K562 (cell line): ENCODE results near the gene MAPK8IP1. TPM values are rescaled to one million over a fixed set of nuclear protein-coding genes. Genes with fewer than 3 reads are reported as not detected.

ENCODE experiments used
- BRD4 ChIP-seq: fragments of 200-600 bp; sonication (generic); IDR thresholded peaks from 2 replicates; pipeline ENCODE4 v1.6.1; 2017; ENCODE audit warnings: inconsistent platforms
- CXXC5 ChIP-seq: fragments of 250-450 bp; sonication (Bioruptor Pico); IDR thresholded peaks from 2 replicates; pipeline ENCODE4 v1.8.0; 2022; ENCODE audit warnings: inconsistent platforms, mild to moderate bottlenecking, moderate library complexity
- DPF2 ChIP-seq: fragments of 450-650 bp; IDR thresholded peaks from 2 replicates; pipeline ENCODE4 v1.6.1; 2016
- ETS2 ChIP-seq: IDR thresholded peaks from 2 replicates; pipeline ENCODE4 v1.6.1; 2016; ENCODE audit warnings: borderline replicate concordance, missing genetic modification characterization, mild to moderate bottlenecking, moderate library complexity, missing compliant biosample characterization; ENCODE audit not compliant: poor library complexity, severe bottlenecking
- GTF2F1 ChIP-seq: IDR thresholded peaks from 2 replicates; pipeline ENCODE4 v1.6.1; 2011; ENCODE audit warnings: low read depth, low read length, improper control_type of control experiment
- NFATC3 ChIP-seq: fragments of 450-650 bp; IDR thresholded peaks from 2 replicates; pipeline ENCODE4 v1.6.1; 2017; ENCODE audit warnings: mild to moderate bottlenecking
- NFE2 ChIP-seq: IDR thresholded peaks from 2 replicates; pipeline ENCODE4 v1.6.1; 2014; ENCODE audit warnings: antibody characterized with exemption, low read depth
- PCBP1 ChIP-seq: fragments of 200-400 bp; formaldehyde crosslinking; IDR thresholded peaks from 2 replicates; pipeline ENCODE4 v1.6.1; 2018; ENCODE audit warnings: mild to moderate bottlenecking, low read depth, low read length; ENCODE audit not compliant: poor library complexity, severe bottlenecking
- PHF20 ChIP-seq: fragments of 450-650 bp; IDR thresholded peaks from 2 replicates; pipeline ENCODE4 v1.6.1; 2018; ENCODE audit not compliant: partially characterized antibody
- POLR2A ChIP-seq: fragments of 450-650 bp; conservative IDR thresholded peaks from 2 replicates; pipeline ENCODE4 v1.6.1; 2016
- RBM25 ChIP-seq: fragments of 200-400 bp; formaldehyde crosslinking; IDR thresholded peaks from 2 replicates; pipeline ENCODE4 v1.6.1; 2018; ENCODE audit warnings: low read length, low read depth, moderate library complexity; ENCODE audit not compliant: severe bottlenecking
- STAG1 ChIP-seq: sonication (generic); formaldehyde crosslinking; IDR thresholded peaks from 2 replicates; pipeline ENCODE4 v1.5.0; 2020; ENCODE audit warnings: missing genetic modification reagents, borderline replicate concordance
- TAF7 ChIP-seq: fragments of 450-650 bp; IDR thresholded peaks from 2 replicates; pipeline ENCODE4 v1.6.1; 2016; ENCODE audit warnings: missing genetic modification characterization, missing compliant biosample characterization
- YBX1 ChIP-seq: fragments of 450-650 bp; IDR thresholded peaks from 2 replicates; pipeline ENCODE4 v1.7.1; 2016; ENCODE audit warnings: mild to moderate bottlenecking
- ZNF146 ChIP-seq: IDR thresholded peaks from one replicate; pipeline ENCODE4 v1.6.1; 2018; ENCODE audit warnings: missing compliant biosample characterization; ENCODE audit not compliant: unreplicated experiment
- ZNF324 ChIP-seq: fragments of 250-450 bp; sonication (Bioruptor Pico); IDR thresholded peaks from 2 replicates; pipeline ENCODE4 v1.4.0; 2020; ENCODE audit warnings: mild to moderate bottlenecking
- ZNF444 ChIP-seq: fragments of 250-450 bp; sonication (Bioruptor Pico); IDR thresholded peaks from 2 replicates; pipeline ENCODE4 v1.4.0; 2020; ENCODE audit warnings: mild to moderate bottlenecking, moderate library complexity
- polyA plus RNA-seq, 8 experiments: library from polyadenylated mRNA; depleted of rRNA in 4 of 8; stranded (reverse) in 5 of 8; unstranded in 3 of 8; fragments of >200 nt; fragmentation: Nextera tagmentation in 2 of 8; fragmentation: Illumina TruSeq in 1 of 8; extraction: Ambion mirVana in 2 of 8; extraction: Trizol in 1 of 8; gene quantifications; 2 replicates each; pipeline versions ENCODE4 v1.2.1 to v1.2.3, GENCODE V29; 2011 to 2014; ENCODE audit warnings: inconsistent platforms in 1 of 8, missing spikeins in 1 of 8
- total RNA-seq, 7 experiments: library from RNA; depleted of rRNA in 6 of 7; stranded (reverse); fragments of >200 nt in 6 of 7; fragmentation: Illumina TruSeq in 2 of 7; extraction: Trizol in 2 of 7; gene quantifications; 2 replicates each; pipeline versions ENCODE4 v1.2.1 to v1.2.3, GENCODE V29; 2011 to 2021; ENCODE audit warnings: low replicate concordance in 1 of 7
- TF ChIP-seq, protein P1 (sequence below): fragments of 450-650 bp; IDR thresholded peaks from 2 replicates; pipeline ENCODE4 v1.6.1; 2016; ENCODE audit warnings: low read depth
- TF ChIP-seq, protein P2 (sequence below): fragments of 450-650 bp; formaldehyde crosslinking; conservative IDR thresholded peaks from 2 replicates; pipeline ENCODE4 v1.4.0; 2022; ENCODE audit warnings: mild to moderate bottlenecking, missing genetic modification characterization

Gene MAPK8IP1
- total and polyA plus RNA-seq, 9 of the 15 experiments (the other 6 are each of a cell fraction or from before 2014, with no cell fraction given): 0.13 to 6.9 (median 2.5) TPM

DNA sequence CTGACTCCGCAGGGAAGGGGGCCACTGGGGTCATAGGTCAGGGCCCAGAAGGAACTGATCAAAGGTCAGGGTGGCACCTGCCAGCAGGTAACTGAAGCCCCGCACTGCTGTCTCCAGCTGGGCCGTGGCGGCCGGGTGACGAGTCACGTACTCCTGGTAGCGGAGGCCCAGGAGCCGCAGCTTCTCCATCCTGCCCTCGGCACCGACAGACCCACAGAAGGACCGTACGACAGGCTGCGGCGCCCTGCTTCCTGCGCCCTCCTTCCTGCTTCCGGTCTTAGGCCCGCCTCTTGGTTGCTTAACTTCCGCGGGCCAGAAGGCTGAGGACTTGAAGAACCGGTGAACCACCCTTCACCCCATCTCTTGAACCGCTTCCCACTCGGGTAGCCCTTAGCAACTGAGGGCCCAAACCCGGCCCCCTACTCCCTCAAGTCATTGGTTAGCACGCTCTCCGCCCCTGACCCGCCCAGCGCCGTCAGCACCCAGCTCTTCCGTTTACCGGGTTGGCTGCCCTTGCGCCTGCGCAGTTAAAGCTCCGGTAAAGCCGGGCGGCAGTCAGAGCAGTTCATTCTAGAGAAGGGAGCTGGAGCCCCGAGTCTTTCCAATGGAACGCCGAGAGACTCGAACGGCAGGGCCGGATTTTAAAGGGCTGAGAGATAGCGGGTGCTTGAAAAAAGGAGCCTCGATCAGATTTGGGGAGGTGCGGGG, 32.3 kb downstream of the MAPK8IP1 start, which contains the start of gene PEX16 (continued):
- TF ChIP-seq, protein P1, sequence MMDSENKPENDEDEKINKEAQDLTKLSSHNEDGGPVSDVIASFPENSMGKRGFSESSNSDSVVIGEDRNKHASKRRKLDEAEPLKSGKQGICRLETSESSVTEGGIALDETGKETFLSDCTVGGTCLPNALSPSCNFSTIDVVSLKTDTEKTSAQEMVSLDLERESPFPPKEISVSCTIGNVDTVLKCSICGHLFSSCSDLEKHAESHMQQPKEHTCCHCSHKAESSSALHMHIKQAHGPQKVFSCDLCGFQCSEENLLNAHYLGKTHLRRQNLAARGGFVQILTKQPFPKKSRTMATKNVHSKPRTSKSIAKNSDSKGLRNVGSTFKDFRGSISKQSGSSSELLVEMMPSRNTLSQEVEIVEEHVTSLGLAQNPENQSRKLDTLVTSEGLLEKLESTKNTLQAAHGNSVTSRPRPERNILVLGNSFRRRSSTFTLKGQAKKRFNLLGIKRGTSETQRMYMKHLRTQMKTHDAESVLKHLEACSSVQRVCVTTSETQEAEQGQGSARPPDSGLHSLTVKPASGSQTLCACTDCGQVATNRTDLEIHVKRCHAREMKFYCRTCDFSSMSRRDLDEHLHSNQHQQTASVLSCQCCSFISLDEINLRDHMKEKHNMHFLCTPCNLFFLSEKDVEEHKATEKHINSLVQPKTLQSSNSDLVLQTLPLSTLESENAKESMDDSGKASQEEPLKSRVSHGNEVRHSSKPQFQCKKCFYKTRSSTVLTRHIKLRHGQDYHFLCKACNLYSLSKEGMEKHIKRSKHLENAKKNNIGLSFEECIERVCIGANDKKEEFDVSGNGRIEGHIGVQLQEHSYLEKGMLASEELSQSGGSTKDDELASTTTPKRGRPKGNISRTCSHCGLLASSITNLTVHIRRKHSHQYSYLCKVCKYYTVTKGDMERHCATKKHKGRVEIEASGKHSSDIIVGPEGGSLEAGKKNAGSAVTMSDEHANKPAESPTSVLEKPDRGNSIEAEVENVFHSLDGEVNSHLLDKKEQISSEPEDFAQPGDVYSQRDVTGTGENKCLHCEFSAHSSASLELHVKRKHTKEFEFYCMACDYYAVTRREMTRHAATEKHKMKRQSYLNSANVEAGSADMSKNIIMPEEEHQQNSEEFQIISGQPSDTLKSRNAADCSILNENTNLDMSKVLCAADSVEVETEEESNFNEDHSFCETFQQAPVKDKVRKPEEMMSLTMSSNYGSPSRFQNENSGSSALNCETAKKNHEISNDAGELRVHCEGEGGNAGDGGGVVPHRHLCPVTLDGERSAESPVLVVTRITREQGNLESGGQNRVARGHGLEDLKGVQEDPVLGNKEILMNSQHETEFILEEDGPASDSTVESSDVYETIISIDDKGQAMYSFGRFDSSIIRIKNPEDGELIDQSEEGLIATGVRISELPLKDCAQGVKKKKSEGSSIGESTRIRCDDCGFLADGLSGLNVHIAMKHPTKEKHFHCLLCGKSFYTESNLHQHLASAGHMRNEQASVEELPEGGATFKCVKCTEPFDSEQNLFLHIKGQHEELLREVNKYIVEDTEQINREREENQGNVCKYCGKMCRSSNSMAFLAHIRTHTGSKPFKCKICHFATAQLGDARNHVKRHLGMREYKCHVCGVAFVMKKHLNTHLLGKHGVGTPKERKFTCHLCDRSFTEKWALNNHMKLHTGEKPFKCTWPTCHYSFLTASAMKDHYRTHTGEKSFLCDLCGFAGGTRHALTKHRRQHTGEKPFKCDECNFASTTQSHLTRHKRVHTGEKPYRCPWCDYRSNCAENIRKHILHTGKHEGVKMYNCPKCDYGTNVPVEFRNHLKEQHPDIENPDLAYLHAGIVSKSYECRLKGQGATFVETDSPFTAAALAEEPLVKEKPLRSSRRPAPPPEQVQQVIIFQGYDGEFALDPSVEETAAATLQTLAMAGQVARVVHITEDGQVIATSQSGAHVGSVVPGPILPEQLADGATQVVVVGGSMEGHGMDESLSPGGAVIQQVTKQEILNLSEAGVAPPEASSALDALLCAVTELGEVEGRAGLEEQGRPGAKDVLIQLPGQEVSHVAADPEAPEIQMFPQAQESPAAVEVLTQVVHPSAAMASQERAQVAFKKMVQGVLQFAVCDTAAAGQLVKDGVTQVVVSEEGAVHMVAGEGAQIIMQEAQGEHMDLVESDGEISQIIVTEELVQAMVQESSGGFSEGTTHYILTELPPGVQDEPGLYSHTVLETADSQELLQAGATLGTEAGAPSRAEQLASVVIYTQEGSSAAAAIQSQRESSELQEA: no peak
- TF ChIP-seq TAF7: peak; percentile 54; the same call in 1 of the 2 replicates
- TF ChIP-seq NFE2: no peak
- peak; percentile 81 for TF ChIP-seq POLR2A
- TF ChIP-seq GTF2F1: no peak
- TF ChIP-seq ZNF146 (CRISPR knock-in tag): no peak
- TF ChIP-seq ZNF324 (CRISPR knock-in tag): no peak
- TF ChIP-seq, protein P2, sequence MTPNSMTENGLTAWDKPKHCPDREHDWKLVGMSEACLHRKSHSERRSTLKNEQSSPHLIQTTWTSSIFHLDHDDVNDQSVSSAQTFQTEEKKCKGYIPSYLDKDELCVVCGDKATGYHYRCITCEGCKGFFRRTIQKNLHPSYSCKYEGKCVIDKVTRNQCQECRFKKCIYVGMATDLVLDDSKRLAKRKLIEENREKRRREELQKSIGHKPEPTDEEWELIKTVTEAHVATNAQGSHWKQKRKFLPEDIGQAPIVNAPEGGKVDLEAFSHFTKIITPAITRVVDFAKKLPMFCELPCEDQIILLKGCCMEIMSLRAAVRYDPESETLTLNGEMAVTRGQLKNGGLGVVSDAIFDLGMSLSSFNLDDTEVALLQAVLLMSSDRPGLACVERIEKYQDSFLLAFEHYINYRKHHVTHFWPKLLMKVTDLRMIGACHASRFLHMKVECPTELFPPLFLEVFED (CRISPR knock-in tag): no peak
- no peak for TF ChIP-seq DPF2
- TF ChIP-seq PCBP1: no peak
- TF ChIP-seq BRD4: no peak
- TF ChIP-seq YBX1: no peak
- TF ChIP-seq ZNF444: no peak
- peak; percentile 47; the same call in 1 of the 2 replicates for TF ChIP-seq CXXC5 (CRISPR knock-in tag)
- no peak for TF ChIP-seq STAG1
- peak; percentile 94 for TF ChIP-seq PHF20
- TF ChIP-seq NFATC3: no peak
- no peak for TF ChIP-seq RBM25
- no peak for TF ChIP-seq ETS2 (tag)
